ENCODE results near the gene DENND1B.
A peak's percentile ranks its signal among the peaks of the same experiment; 100 is the strongest.

Gene DENND1B

GRCh38 chr1:197775282-197776262 is at the start of gene DENND1B:
Gene DENND1B (minus strand): TSS chr1:197775480. CDS start chr1:197775155, 325 bp downstream.
- peak; percentile 37 for DNase-seq (ENCODE audit: low spot score)

GRCh38 chr1:197814306-197814705 is 39.0 kb upstream of the DENND1B start:
- no peak for DNase-seq (ENCODE audit: low spot score)

- no peak for DNase-seq (ENCODE audit: low spot score)
Observed at GRCh38 chr1:197813741-197814140, 38.5 kb upstream of the DENND1B start.

- no peak for DNase-seq (ENCODE audit: low spot score)
Observed at GRCh38 chr1:197811769-197812168, 36.5 kb upstream of the DENND1B start.

GRCh38 chr1:197810812-197811211 is 35.5 kb upstream of the DENND1B start:
- DNase-seq (ENCODE audit: low spot score): no peak

- no peak for DNase-seq (ENCODE audit: low spot score)
Observed at GRCh38 chr1:197808880-197809279, 33.6 kb upstream of the DENND1B start.

GRCh38 chr1:197807739-197808453 is 32.6 kb upstream of the DENND1B start:
- no peak for DNase-seq (ENCODE audit: low spot score)

- DNase-seq (ENCODE audit: low spot score): no peak
Observed at GRCh38 chr1:197807216-197807615, 31.9 kb upstream of the DENND1B start.

- no peak for DNase-seq (ENCODE audit: low spot score)
Observed at GRCh38 chr1:197806718-197807117, 31.4 kb upstream of the DENND1B start.

- no peak for DNase-seq (ENCODE audit: low spot score)
Observed at GRCh38 chr1:197801684-197802083, 26.4 kb upstream of the DENND1B start.

GRCh38 chr1:197801111-197801482 is 25.8 kb upstream of the DENND1B start:
- no peak for DNase-seq (ENCODE audit: low spot score)

GRCh38 chr1:197800379-197801110 is 25.3 kb upstream of the DENND1B start:
- DNase-seq (ENCODE audit: low spot score): no peak

GRCh38 chr1:197799271-197799670 is 24.0 kb upstream of the DENND1B start:
- no peak for DNase-seq (ENCODE audit: low spot score)

- DNase-seq (ENCODE audit: low spot score): no peak
Observed at GRCh38 chr1:197798492-197798891, 23.2 kb upstream of the DENND1B start.

- no peak for DNase-seq (ENCODE audit: low spot score)
Observed at GRCh38 chr1:197797010-197797409, 21.7 kb upstream of the DENND1B start.

- DNase-seq (ENCODE audit: low spot score): no peak
Observed at GRCh38 chr1:197788741-197789739, 13.8 kb upstream of the DENND1B start.

- DNase-seq (ENCODE audit: low spot score): no peak
Observed at GRCh38 chr1:197787623-197788536, 12.6 kb upstream of the DENND1B start.

- no peak for DNase-seq (ENCODE audit: low spot score)
Observed at GRCh38 chr1:197787056-197787455, 11.8 kb upstream of the DENND1B start.

GRCh38 chr1:197786280-197786679 is 11.0 kb upstream of the DENND1B start:
- DNase-seq (ENCODE audit: low spot score): no peak

- no peak for DNase-seq (ENCODE audit: low spot score)
Observed at GRCh38 chr1:197783510-197783948, 8.2 kb upstream of the DENND1B start.
